IMR-90 (cell line): ENCODE measurements around the gene CLDN10. TPM values are rescaled to one million over a fixed set of nuclear protein-coding genes. Genes with fewer than 3 reads are reported as not detected.
A peak's percentile ranks its signal among the peaks of the same experiment; 100 is the strongest.

Experiments
- ATAC-seq: fragments of 200-7000 bp; cut with Tn5 transposase; 2 replicates; pipeline ENCODE4 v1.9.1; 2020; ENCODE audit warnings: low read depth, mild to moderate bottlenecking, moderate library complexity
- BruUV-seq: library from RNA; stranded (reverse); fragments of 400-500 nt; replicated peaks from 2 replicates; lab custom pipeline; 2021; lab: Mats Ljungman, UMichigan
- CTCF ChIA-PET: fragments of 300-600 bp; formaldehyde crosslinking; extraction: SDS; loops from one replicate; lab custom pipeline; 2021; ENCODE audit warnings: antibody characterized with exemption; lab: Yijun Ruan, JAX
- POLR2A ChIA-PET: fragments of 300-600 bp; sonication (Branson Sonifier 250); formaldehyde crosslinking; loops from one replicate; lab custom pipeline; 2022; ENCODE audit warnings: antibody characterized with exemption; ENCODE audit not compliant: unreplicated experiment; lab: Charles Lee
- DNase-seq: peaks from one replicate; pipeline ENCODE4 v3.0.0; 2013
- H2AFZ ChIP-seq: replicated peaks from 2 replicates; pipeline ENCODE3; 2013; ENCODE audit warnings: low read length, mild to moderate bottlenecking; ENCODE audit not compliant: poor library complexity
- H2AK5ac ChIP-seq: 2 replicates; pipeline ENCODE4 v1.6.1; 2013; ENCODE audit warnings: low read depth, low read length, inconsistent platforms
- H2AK9ac ChIP-seq: replicated peaks from 2 replicates; pipeline ENCODE3; 2013; ENCODE audit warnings: mild to moderate bottlenecking, low read depth, low read length, moderate library complexity; ENCODE audit not compliant: poor library complexity
- H2BK120ac ChIP-seq: 2 replicates; pipeline ENCODE4 v1.6.1; 2013; ENCODE audit warnings: low read depth, low read length, inconsistent platforms
- H2BK15ac ChIP-seq: 3 replicates; pipeline ENCODE4 v1.6.1; 2013; ENCODE audit warnings: low read depth, low read length, inconsistent platforms
- H2BK20ac ChIP-seq: 2 replicates; pipeline ENCODE4 v1.6.1; 2013; ENCODE audit warnings: low read depth, mild to moderate bottlenecking, inconsistent platforms, low read length, moderate library complexity
- H2BK5ac ChIP-seq: 2 replicates; pipeline ENCODE4 v1.6.1; 2013; ENCODE audit warnings: mild to moderate bottlenecking, low read depth, low read length, inconsistent platforms; ENCODE audit not compliant: poor library complexity, severe bottlenecking
- H3K14ac ChIP-seq: replicated peaks from 2 replicates; pipeline ENCODE4 v1.6.1; 2013; ENCODE audit warnings: low read depth, low read length, inconsistent platforms
- H3K18ac ChIP-seq: 2 replicates; pipeline ENCODE4 v1.6.1; 2013; ENCODE audit warnings: low read depth, low read length, control low read depth
- H3K23ac ChIP-seq: 2 replicates; pipeline ENCODE4 v1.6.1; 2013; ENCODE audit warnings: low read depth, low read length, inconsistent platforms
- H3K27ac ChIP-seq: 2 replicates; pipeline ENCODE4 v1.5.1; 2013; ENCODE audit warnings: mild to moderate bottlenecking, control low read depth, low read length; ENCODE audit not compliant: insufficient read depth
- H3K27me3 ChIP-seq: 2 replicates; pipeline ENCODE4 v1.6.1; 2013; ENCODE audit warnings: low read length; ENCODE audit not compliant: control insufficient read depth, insufficient read depth
- H3K36me3 ChIP-seq: 2 replicates; pipeline ENCODE4 v1.6.1; 2013; ENCODE audit warnings: low read length, mixed read lengths; ENCODE audit not compliant: control insufficient read depth, insufficient read depth
- H3K4ac ChIP-seq: 2 replicates; pipeline ENCODE4 v1.6.1; 2013; ENCODE audit warnings: low read depth, low read length, inconsistent platforms
- H3K4me1 ChIP-seq: 2 replicates; pipeline ENCODE4 v1.6.1; 2013; ENCODE audit warnings: low read length, mixed read lengths; ENCODE audit not compliant: control insufficient read depth, insufficient read depth
- H3K4me2 ChIP-seq: 2 replicates; pipeline ENCODE4 v1.6.1; 2013; ENCODE audit warnings: low read depth, mild to moderate bottlenecking, control low read depth, low read length, moderate library complexity
- H3K4me3 ChIP-seq: 2 replicates; pipeline ENCODE4 v1.5.1; 2013; ENCODE audit warnings: low read depth, mild to moderate bottlenecking, control low read depth, low read length, moderate library complexity; ENCODE audit not compliant: insufficient read depth
- H3K56ac ChIP-seq: 2 replicates; pipeline ENCODE4 v1.6.1; 2013; ENCODE audit warnings: low read length, inconsistent platforms; ENCODE audit not compliant: insufficient read depth; ENCODE audit errors: extremely low read depth
- H3K79me1 ChIP-seq, 2 experiments: 2 replicates each; pipeline ENCODE4 v1.6.1; 2013; ENCODE audit warnings: low read length in 2 of 2, inconsistent platforms in 1 of 2, low read depth in 1 of 2
- H3K9ac ChIP-seq: 2 replicates; pipeline ENCODE4 v1.6.1; 2013; ENCODE audit warnings: low read depth, low read length, control low read depth
- H3K9me1 ChIP-seq: 2 replicates; pipeline ENCODE4 v1.6.1; 2013; ENCODE audit warnings: low read length, inconsistent platforms; ENCODE audit not compliant: insufficient read depth
- H3K9me3 ChIP-seq: 2 replicates; pipeline ENCODE4 v1.6.1; 2013; ENCODE audit warnings: low read length; ENCODE audit not compliant: control insufficient read depth, insufficient read depth
- H4K20me1 ChIP-seq: 2 replicates; pipeline ENCODE4 v1.6.1; 2013; ENCODE audit warnings: low read length, inconsistent platforms; ENCODE audit not compliant: insufficient read depth
- H4K5ac ChIP-seq: 2 replicates; pipeline ENCODE4 v1.6.1; 2013; ENCODE audit warnings: mild to moderate bottlenecking, low read depth, low read length, control low read depth
- H4K8ac ChIP-seq, 2 experiments: 2 replicates each; pipeline ENCODE4 v1.6.1; 2013; ENCODE audit warnings: low read depth in 2 of 2, low read length in 2 of 2, control low read depth in 1 of 2, inconsistent platforms in 1 of 2
- H4K91ac ChIP-seq: 2 replicates; pipeline ENCODE4 v1.6.1; 2013; ENCODE audit warnings: low read depth, low read length, inconsistent platforms; ENCODE audit not compliant: insufficient read depth
- BHLHE40 ChIP-seq: fragments of 150-350 bp; IDR thresholded peaks from 2 replicates; pipeline ENCODE4 v1.6.1; 2016; ENCODE audit warnings: mild to moderate bottlenecking, low read depth, low read length
- CEBPB ChIP-seq: IDR thresholded peaks from 2 replicates; pipeline ENCODE4 v1.6.1; 2012; ENCODE audit warnings: low read depth, low read length, improper control_type of control experiment
- CHD1 ChIP-seq: IDR thresholded peaks from 2 replicates; pipeline ENCODE4 v1.6.1; 2012; ENCODE audit warnings: low read depth, low read length, improper control_type of control experiment
- ELK1 ChIP-seq: fragments of 150-350 bp; IDR thresholded peaks from 2 replicates; pipeline ENCODE4 v1.6.1; 2016; ENCODE audit warnings: low read depth, mild to moderate bottlenecking, low read length, moderate library complexity, borderline replicate concordance
- FOS ChIP-seq: fragments of 150-350 bp; IDR thresholded peaks from 2 replicates; pipeline ENCODE4 v1.6.1; 2016; ENCODE audit warnings: low read depth, low read length
- MAFK ChIP-seq: IDR thresholded peaks from 2 replicates; pipeline ENCODE4 v1.6.1; 2012; ENCODE audit warnings: low read depth, low read length, improper control_type of control experiment
- MAZ ChIP-seq: IDR thresholded peaks from 2 replicates; pipeline ENCODE4 v1.6.1; 2012; ENCODE audit warnings: low read depth, mild to moderate bottlenecking, low read length, improper control_type of control experiment, moderate library complexity, borderline replicate concordance
- MXI1 ChIP-seq: IDR thresholded peaks from 2 replicates; pipeline ENCODE4 v1.6.1; 2012; ENCODE audit warnings: low read depth, mild to moderate bottlenecking, low read length, moderate library complexity, borderline replicate concordance
- NFE2L2 ChIP-seq: fragments of 150-350 bp; IDR thresholded peaks from 2 replicates; pipeline ENCODE4 v1.6.1; 2016; ENCODE audit warnings: low read depth, mild to moderate bottlenecking, low read length
- POLR2A ChIP-seq: IDR thresholded peaks from 2 replicates; pipeline ENCODE4 v1.6.1; 2012; ENCODE audit warnings: mild to moderate bottlenecking, low read depth, low read length
- RAD21 ChIP-seq: IDR thresholded peaks from 2 replicates; pipeline ENCODE4 v1.6.1; 2012; ENCODE audit warnings: low read length, improper control_type of control experiment
- RCOR1 ChIP-seq: IDR thresholded peaks from 2 replicates; pipeline ENCODE4 v1.6.1; 2012; ENCODE audit warnings: mild to moderate bottlenecking, low read length, improper control_type of control experiment; ENCODE audit not compliant: insufficient replicate concordance
- RFX5 ChIP-seq: IDR thresholded peaks from 2 replicates; pipeline ENCODE4 v1.8.0; 2012; ENCODE audit warnings: low read depth, mild to moderate bottlenecking, low read length, moderate library complexity
- SMC3 ChIP-seq: fragments of 150-350 bp; IDR thresholded peaks from 2 replicates; pipeline ENCODE4 v1.6.1; 2016; ENCODE audit warnings: low read depth, mild to moderate bottlenecking, antibody characterized with exemption, low read length, moderate library complexity
- USF2 ChIP-seq: fragments of 150-350 bp; IDR thresholded peaks from 2 replicates; pipeline ENCODE4 v1.6.1; 2017; ENCODE audit warnings: mild to moderate bottlenecking, antibody characterized with exemption, low read length, low read depth
- WGBS, 2 experiments: methylation state at CpG; one replicate each; pipeline versions ENCODE4 v1.1.5 to v1.1.7; 2013; ENCODE audit warnings: missing lambda C conversion rate in 2 of 2; ENCODE audit not compliant: insufficient read length in 1 of 2; ENCODE audit errors: extremely low coverage in 2 of 2; 5-methylcytosine and 5-hydroxymethylcytosine counted together
- dilution Hi-C: fragments of 300-500 bp; cut with HindIII; formaldehyde crosslinking; loops from one replicate; pipeline ENCODE4 v1.14.3; 2018; ENCODE audit warnings: low sequenced_read_pairs; ENCODE audit not compliant: unreplicated experiment
- in situ Hi-C: fragments of 300-500 bp; cut with MboI; formaldehyde crosslinking; loops from 3 replicates; pipeline ENCODE4 v1.14.3; 2019; ENCODE audit warnings: low sequenced_read_pairs, inconsistent platforms, mixed read lengths
- intact Hi-C: fragments of 100-400 bp; cut with micrococcal nuclease; formaldehyde crosslinking; loops from 2 replicates; pipeline ENCODE4 v1.10.0; 2022
- polyA plus RNA-seq, 3 experiments: library from polyadenylated mRNA; depleted of rRNA; stranded (reverse); fragments of >200 nt; gene quantifications; 2 replicates each; pipeline ENCODE4 v1.2.3, GENCODE V29; 2012; ENCODE audit warnings: low replicate concordance in 1 of 3
- total RNA-seq: library from RNA; depleted of rRNA; stranded (reverse); fragments of >200 nt; gene quantifications from 2 replicates; pipeline ENCODE4 v1.2.3, GENCODE V29; 2012
- TF ChIP-seq, protein P1 (sequence below): conservative IDR thresholded peaks from 2 replicates; pipeline ENCODE4 v1.5.1; 2012; ENCODE audit warnings: mild to moderate bottlenecking, low read depth, low read length, improper control_type of control experiment

Gene CLDN10
- total and polyA plus RNA-seq, 2 of the 4 experiments (the other 2 are of a cell fraction) = not detected

GRCh38 chr13:95627590-95627989 lies 75.1 kb downstream of the CLDN10 start:
- no CpG with 5 or more reads among the region's 1 CpG for WGBS, 2 experiments
- ChIA-PET POLR2A (no interaction called here), CTCF (no interaction called here)
- TF ChIP-seq, protein P1, sequence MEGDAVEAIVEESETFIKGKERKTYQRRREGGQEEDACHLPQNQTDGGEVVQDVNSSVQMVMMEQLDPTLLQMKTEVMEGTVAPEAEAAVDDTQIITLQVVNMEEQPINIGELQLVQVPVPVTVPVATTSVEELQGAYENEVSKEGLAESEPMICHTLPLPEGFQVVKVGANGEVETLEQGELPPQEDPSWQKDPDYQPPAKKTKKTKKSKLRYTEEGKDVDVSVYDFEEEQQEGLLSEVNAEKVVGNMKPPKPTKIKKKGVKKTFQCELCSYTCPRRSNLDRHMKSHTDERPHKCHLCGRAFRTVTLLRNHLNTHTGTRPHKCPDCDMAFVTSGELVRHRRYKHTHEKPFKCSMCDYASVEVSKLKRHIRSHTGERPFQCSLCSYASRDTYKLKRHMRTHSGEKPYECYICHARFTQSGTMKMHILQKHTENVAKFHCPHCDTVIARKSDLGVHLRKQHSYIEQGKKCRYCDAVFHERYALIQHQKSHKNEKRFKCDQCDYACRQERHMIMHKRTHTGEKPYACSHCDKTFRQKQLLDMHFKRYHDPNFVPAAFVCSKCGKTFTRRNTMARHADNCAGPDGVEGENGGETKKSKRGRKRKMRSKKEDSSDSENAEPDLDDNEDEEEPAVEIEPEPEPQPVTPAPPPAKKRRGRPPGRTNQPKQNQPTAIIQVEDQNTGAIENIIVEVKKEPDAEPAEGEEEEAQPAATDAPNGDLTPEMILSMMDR = no peak
- no peak for TF ChIP-seq MAZ
- no peak for TF ChIP-seq MXI1
- TF ChIP-seq CHD1 = no peak
- TF ChIP-seq RAD21 = no peak
- TF ChIP-seq CEBPB = peak; percentile 5; the same call in 1 of the 2 replicates
- TF ChIP-seq RCOR1 = no peak
- no peak for TF ChIP-seq USF2
- TF ChIP-seq RFX5 = no peak
- no peak for TF ChIP-seq BHLHE40
- peak; percentile 93 for TF ChIP-seq NFE2L2
- no peak for TF ChIP-seq FOS
- TF ChIP-seq MAFK = peak; percentile 87
- TF ChIP-seq POLR2A = no peak
- TF ChIP-seq SMC3 = no peak
- TF ChIP-seq ELK1 = no peak
- no peak overlapping the region for H2BK15ac ChIP-seq
- H2BK120ac ChIP-seq = no peak overlapping the region
- no peak overlapping the region for H2AK9ac ChIP-seq
- BruUV-seq = no TSS peak
- H3K9ac ChIP-seq = no peak overlapping the region
- peak; percentile 72 for ATAC-seq
- intact Hi-C loops (no loop called here), dilution Hi-C loops (no loop called here), in situ Hi-C loops (no loop called here)
- peak; percentile 79 for DNase-seq
- no peak overlapping the region for H2AFZ ChIP-seq
- peak overlapping the region; percentile 59 for H2BK5ac ChIP-seq
- H3K4me3 ChIP-seq = no peak overlapping the region
- peaks cover 6% of the 10 kb centered on the region for H4K20me1 ChIP-seq
- no peak overlapping the region for H3K18ac ChIP-seq
- no peak overlapping the region for H4K91ac ChIP-seq
- peaks cover 6% of the 10 kb centered on the region; the same call in 1 of the 2 replicates for H3K9me1 ChIP-seq
- H3K36me3 ChIP-seq = peaks cover 48% of the 10 kb centered on the region
- no peak overlapping the region for H3K23ac ChIP-seq
- peak overlapping the region; percentile 72; the same call in 1 of the 2 replicates for H3K27ac ChIP-seq
- no peaks in the 10 kb centered on the region for H3K27me3 ChIP-seq
- no peak overlapping the region for H3K4ac ChIP-seq
- no peak overlapping the region for H4K5ac ChIP-seq
- peaks cover 2% of the 10 kb centered on the region; the same call in 1 of the 2 replicates for H3K4me1 ChIP-seq
- no peak overlapping the region for H2BK20ac ChIP-seq
- H3K79me1 ChIP-seq = peaks cover 4 to 6% of the 10 kb centered on the region in 2 experiments; a peak in 3 of 4 replicates
- H2AK5ac ChIP-seq = no peak overlapping the region
- no peak overlapping the region for H4K8ac ChIP-seq
- H3K14ac ChIP-seq = no peak overlapping the region
- H3K56ac ChIP-seq = no peak overlapping the region
- no peaks in the 10 kb centered on the region; the same call in 1 of the 2 replicates for H3K9me3 ChIP-seq
- H3K4me2 ChIP-seq = no peak overlapping the region
